HepG2 (cell line): ENCODE measurements around the gene RPS5. TPM values are rescaled to one million over a fixed set of nuclear protein-coding genes. Genes with fewer than 3 reads are reported as not detected.

Source experiments
- AFF4 ChIP-seq: sonication (generic); formaldehyde crosslinking; IDR thresholded peaks from 2 replicates; pipeline ENCODE4 v1.4.0; 2020; ENCODE audit warnings: missing genetic modification reagents
- CREBL2 ChIP-seq: sonication (generic); formaldehyde crosslinking; IDR thresholded peaks from 2 replicates; pipeline ENCODE4 v1.8.1; 2023; ENCODE audit warnings: missing genetic modification reagents, mild to moderate bottlenecking, borderline replicate concordance
- FOXP1 ChIP-seq, 2 experiments: fragments of 450-650 bp in 1 of 2; IDR thresholded peaks; 2 replicates each; pipeline ENCODE4 v1.6.1; 2017 to 2018; ENCODE audit warnings: antibody characterized with exemption in 1 of 2
- HNRNPLL ChIP-seq: fragments of 200-400 bp; formaldehyde crosslinking; IDR thresholded peaks from 2 replicates; pipeline ENCODE4 v1.6.1; 2017; ENCODE audit warnings: mild to moderate bottlenecking, low read depth, low read length; ENCODE audit not compliant: poor library complexity, severe bottlenecking
- HOXA7 ChIP-seq: sonication (generic); formaldehyde crosslinking; IDR thresholded peaks from 2 replicates; pipeline ENCODE4 v1.8.1; 2022; ENCODE audit warnings: mild to moderate bottlenecking, missing genetic modification reagents, moderate library complexity
- IRF1 ChIP-seq: sonication (generic); formaldehyde crosslinking; IDR thresholded peaks from 2 replicates; pipeline ENCODE4 v1.4.0; 2020; ENCODE audit warnings: low read depth, mild to moderate bottlenecking, missing genetic modification reagents
- NFYC ChIP-seq: IDR thresholded peaks from 2 replicates; pipeline ENCODE4 v1.6.1; 2016; ENCODE audit warnings: missing genetic modification reagents, missing compliant biosample characterization
- PAXIP1 ChIP-seq: sonication (generic); formaldehyde crosslinking; conservative IDR thresholded peaks from 2 replicates; pipeline ENCODE4 v1.4.0; 2020; ENCODE audit warnings: mild to moderate bottlenecking, missing genetic modification reagents, moderate library complexity
- SNAPC2 ChIP-seq: sonication (generic); formaldehyde crosslinking; IDR thresholded peaks from 2 replicates; pipeline ENCODE4 v1.8.1; 2022; ENCODE audit warnings: mild to moderate bottlenecking, missing genetic modification reagents
- ZFP36 ChIP-seq: fragments of 150-350 bp; IDR thresholded peaks from 2 replicates; pipeline ENCODE4 v1.6.1; 2018; ENCODE audit warnings: borderline replicate concordance, low read length, low read depth; ENCODE audit not compliant: partially characterized antibody
- ZKSCAN5 ChIP-seq: sonication (generic); formaldehyde crosslinking; IDR thresholded peaks from 2 replicates; pipeline ENCODE4 v1.5.1; 2020; ENCODE audit warnings: mild to moderate bottlenecking, missing genetic modification reagents
- ZNF121 ChIP-seq: sonication (generic); formaldehyde crosslinking; IDR thresholded peaks from 2 replicates; pipeline ENCODE4 v1.5.0; 2020; ENCODE audit warnings: mild to moderate bottlenecking, missing genetic modification reagents
- ZNF749 ChIP-seq: sonication (generic); formaldehyde crosslinking; IDR thresholded peaks from 2 replicates; pipeline ENCODE4 v1.8.0; 2022; ENCODE audit warnings: mild to moderate bottlenecking, missing genetic modification reagents, moderate library complexity, borderline replicate concordance
- ZNF782 ChIP-seq: sonication (generic); formaldehyde crosslinking; IDR thresholded peaks from 2 replicates; pipeline ENCODE4 v1.4.0; 2020; ENCODE audit warnings: missing genetic modification reagents, mild to moderate bottlenecking, borderline replicate concordance
- polyA plus RNA-seq, 8 experiments: library from polyadenylated mRNA; depleted of rRNA in 3 of 8; stranded (reverse) in 7 of 8; unstranded in 1 of 8; fragments of >200 nt; fragmentation: Illumina TruSeq in 4 of 8; extraction: Trizol in 4 of 8; gene quantifications; 2 replicates each; pipeline versions ENCODE4 v1.2.1 to v1.2.3, GENCODE V29; 2011 to 2016; ENCODE audit warnings: low read depth in 4 of 8, missing spikeins in 1 of 8, mixed read lengths in 1 of 8; ENCODE audit not compliant: insufficient read depth in 1 of 8
- total RNA-seq, 5 experiments: library from RNA; depleted of rRNA; stranded (reverse); fragments of >200 nt; fragmentation: Illumina TruSeq; extraction: Trizol; gene quantifications; 2 replicates each; pipeline ENCODE4 v1.2.3, GENCODE V29; 2016; ENCODE audit warnings: low read depth in 1 of 5
- TF ChIP-seq, protein P1 (sequence below): IDR thresholded peaks from 2 replicates; pipeline ENCODE4 v1.4.0; 2020; ENCODE audit warnings: mild to moderate bottlenecking, missing genetic modification reagents

RPS5 gene
- total and polyA plus RNA-seq, 2 of the 13 experiments (the other 11 are each of a cell fraction or from before 2014, with no cell fraction given): 1,544 to 4,408 TPM

- no peak; the same call in 1 of the 2 replicates for TF ChIP-seq CREBL2 (CRISPR knock-in tag)
- peak; percentile 85; the same call in 1 of the 2 replicates for TF ChIP-seq ZNF782 (CRISPR knock-in tag)
- no peak for TF ChIP-seq ZKSCAN5 (CRISPR knock-in tag)
- TF ChIP-seq NFYC (CRISPR knock-in tag): peak; percentile 95
- no peak for TF ChIP-seq ZNF749 (CRISPR knock-in tag)
- TF ChIP-seq AFF4: no peak
- no peak for TF ChIP-seq ZNF121
- TF ChIP-seq SNAPC2 (CRISPR knock-in tag): 0 out of 2 replicates have a peak, but pooled peaks have one; percentile 20
- no peak for TF ChIP-seq ZFP36
- no peak for TF ChIP-seq HOXA7
- TF ChIP-seq, protein P1, sequence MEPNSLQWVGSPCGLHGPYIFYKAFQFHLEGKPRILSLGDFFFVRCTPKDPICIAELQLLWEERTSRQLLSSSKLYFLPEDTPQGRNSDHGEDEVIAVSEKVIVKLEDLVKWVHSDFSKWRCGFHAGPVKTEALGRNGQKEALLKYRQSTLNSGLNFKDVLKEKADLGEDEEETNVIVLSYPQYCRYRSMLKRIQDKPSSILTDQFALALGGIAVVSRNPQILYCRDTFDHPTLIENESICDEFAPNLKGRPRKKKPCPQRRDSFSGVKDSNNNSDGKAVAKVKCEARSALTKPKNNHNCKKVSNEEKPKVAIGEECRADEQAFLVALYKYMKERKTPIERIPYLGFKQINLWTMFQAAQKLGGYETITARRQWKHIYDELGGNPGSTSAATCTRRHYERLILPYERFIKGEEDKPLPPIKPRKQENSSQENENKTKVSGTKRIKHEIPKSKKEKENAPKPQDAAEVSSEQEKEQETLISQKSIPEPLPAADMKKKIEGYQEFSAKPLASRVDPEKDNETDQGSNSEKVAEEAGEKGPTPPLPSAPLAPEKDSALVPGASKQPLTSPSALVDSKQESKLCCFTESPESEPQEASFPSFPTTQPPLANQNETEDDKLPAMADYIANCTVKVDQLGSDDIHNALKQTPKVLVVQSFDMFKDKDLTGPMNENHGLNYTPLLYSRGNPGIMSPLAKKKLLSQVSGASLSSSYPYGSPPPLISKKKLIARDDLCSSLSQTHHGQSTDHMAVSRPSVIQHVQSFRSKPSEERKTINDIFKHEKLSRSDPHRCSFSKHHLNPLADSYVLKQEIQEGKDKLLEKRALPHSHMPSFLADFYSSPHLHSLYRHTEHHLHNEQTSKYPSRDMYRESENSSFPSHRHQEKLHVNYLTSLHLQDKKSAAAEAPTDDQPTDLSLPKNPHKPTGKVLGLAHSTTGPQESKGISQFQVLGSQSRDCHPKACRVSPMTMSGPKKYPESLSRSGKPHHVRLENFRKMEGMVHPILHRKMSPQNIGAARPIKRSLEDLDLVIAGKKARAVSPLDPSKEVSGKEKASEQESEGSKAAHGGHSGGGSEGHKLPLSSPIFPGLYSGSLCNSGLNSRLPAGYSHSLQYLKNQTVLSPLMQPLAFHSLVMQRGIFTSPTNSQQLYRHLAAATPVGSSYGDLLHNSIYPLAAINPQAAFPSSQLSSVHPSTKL (CRISPR knock-in tag): 0 out of 2 replicates have a peak, but pooled peaks have one; percentile 12
- no peak; the same call in 1 of the 2 replicates for TF ChIP-seq PAXIP1 (CRISPR knock-in tag)
- no peak for TF ChIP-seq IRF1 (CRISPR knock-in tag)
- TF ChIP-seq FOXP1 (IDR thresholded peaks at IDR 0.05): no peak
- no peak for TF ChIP-seq FOXP1 (CRISPR knock-in tag; IDR thresholded peaks at IDR 0.05)
- TF ChIP-seq HNRNPLL: peak; percentile 85
These were observed 21.3 kb downstream of the RPS5 start, which contains the start of gene ZNF584 (continued) for GRCh38 chr19:58408152-58409009.
